ENCODE results near the gene STK39. TPM values are rescaled to one million over a fixed set of nuclear protein-coding genes. Genes with fewer than 3 reads are reported as not detected.

Gene STK39
- total RNA-seq, 1 donor from 2014 or later, result 14.3 TPM

DNA sequence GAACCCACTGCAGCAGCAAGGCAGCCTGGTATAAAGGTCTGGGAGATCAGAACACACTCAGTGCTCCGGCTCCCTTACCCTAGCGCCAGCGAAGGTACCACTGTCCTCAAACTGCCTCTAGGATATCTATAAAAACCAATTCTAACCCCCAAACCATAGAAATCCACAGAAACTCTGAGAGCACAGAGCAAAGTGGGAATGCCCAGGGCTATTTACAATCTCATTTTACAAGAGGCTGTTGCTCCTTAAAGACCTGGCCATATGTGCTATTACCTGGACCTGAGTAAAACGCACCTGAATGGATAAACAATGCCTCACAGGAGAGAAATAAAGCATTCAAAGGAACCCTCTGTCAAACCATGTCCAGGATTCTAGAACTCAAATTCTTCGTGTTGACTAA lies 4.3 kb downstream of the STK39 start:
- TF ChIP-seq, protein P1, sequence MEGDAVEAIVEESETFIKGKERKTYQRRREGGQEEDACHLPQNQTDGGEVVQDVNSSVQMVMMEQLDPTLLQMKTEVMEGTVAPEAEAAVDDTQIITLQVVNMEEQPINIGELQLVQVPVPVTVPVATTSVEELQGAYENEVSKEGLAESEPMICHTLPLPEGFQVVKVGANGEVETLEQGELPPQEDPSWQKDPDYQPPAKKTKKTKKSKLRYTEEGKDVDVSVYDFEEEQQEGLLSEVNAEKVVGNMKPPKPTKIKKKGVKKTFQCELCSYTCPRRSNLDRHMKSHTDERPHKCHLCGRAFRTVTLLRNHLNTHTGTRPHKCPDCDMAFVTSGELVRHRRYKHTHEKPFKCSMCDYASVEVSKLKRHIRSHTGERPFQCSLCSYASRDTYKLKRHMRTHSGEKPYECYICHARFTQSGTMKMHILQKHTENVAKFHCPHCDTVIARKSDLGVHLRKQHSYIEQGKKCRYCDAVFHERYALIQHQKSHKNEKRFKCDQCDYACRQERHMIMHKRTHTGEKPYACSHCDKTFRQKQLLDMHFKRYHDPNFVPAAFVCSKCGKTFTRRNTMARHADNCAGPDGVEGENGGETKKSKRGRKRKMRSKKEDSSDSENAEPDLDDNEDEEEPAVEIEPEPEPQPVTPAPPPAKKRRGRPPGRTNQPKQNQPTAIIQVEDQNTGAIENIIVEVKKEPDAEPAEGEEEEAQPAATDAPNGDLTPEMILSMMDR (IDR thresholded peaks at IDR 0.05; ENCODE audit: unreplicated experiment), result no peak
- DNase-seq (ENCODE audit: low spot score), result no peak
- no peaks in the 10 kb centered on the region for H3K9me3 Mint-ChIP-seq (ENCODE audit: unreplicated experiment)

DNA sequence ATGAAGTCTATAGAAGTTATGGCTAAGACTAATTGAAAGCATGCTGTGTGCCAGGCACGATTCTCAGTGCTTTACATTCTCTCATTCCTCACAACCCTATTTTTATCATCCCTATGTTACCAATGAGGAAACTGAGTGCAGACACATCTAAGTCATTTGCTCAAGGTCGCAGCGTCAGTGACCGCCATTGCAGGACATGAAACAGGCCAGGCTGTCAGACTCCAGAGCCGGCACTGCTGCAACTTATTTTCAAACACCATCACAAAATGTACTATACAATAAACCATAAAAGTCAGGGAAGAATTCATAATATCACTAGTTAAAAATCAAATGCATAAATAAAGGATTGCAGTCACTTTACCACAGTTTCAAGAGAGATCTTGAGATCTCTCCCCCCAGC lies 5.6 kb downstream of the STK39 start:
- DNase-seq (ENCODE audit: low spot score), result no peak
- no peaks in the 10 kb centered on the region for H3K9me3 Mint-ChIP-seq (ENCODE audit: unreplicated experiment)
- H3K27ac Mint-ChIP-seq (ENCODE audit: unreplicated experiment), result no peak overlapping the region
- H3K4me1 Mint-ChIP-seq (ENCODE audit: unreplicated experiment), result peaks cover 25% of the 10 kb centered on the region
- peaks cover 6% of the 10 kb centered on the region for H3K27me3 Mint-ChIP-seq (ENCODE audit: unreplicated experiment)
- no peaks in the 10 kb centered on the region for H3K36me3 Mint-ChIP-seq (ENCODE audit: low read depth, unreplicated experiment)
- H3K4me3 Mint-ChIP-seq (ENCODE audit: unreplicated experiment), result no peak overlapping the region
- TF ChIP-seq, protein P1 (IDR thresholded peaks at IDR 0.05; ENCODE audit: unreplicated experiment), result no peak

More for the DNA sequence above, 4.3 kb downstream of the STK39 start:
- H3K4me1 Mint-ChIP-seq (ENCODE audit: unreplicated experiment), result peaks cover 20% of the 10 kb centered on the region
- H3K36me3 Mint-ChIP-seq (ENCODE audit: low read depth, unreplicated experiment), result no peaks in the 10 kb centered on the region
- no peak overlapping the region for H3K27ac Mint-ChIP-seq (ENCODE audit: unreplicated experiment)
- H3K27me3 Mint-ChIP-seq (ENCODE audit: unreplicated experiment), result peaks cover 8% of the 10 kb centered on the region
- H3K4me3 Mint-ChIP-seq (ENCODE audit: unreplicated experiment), result no peak overlapping the region

DNA sequence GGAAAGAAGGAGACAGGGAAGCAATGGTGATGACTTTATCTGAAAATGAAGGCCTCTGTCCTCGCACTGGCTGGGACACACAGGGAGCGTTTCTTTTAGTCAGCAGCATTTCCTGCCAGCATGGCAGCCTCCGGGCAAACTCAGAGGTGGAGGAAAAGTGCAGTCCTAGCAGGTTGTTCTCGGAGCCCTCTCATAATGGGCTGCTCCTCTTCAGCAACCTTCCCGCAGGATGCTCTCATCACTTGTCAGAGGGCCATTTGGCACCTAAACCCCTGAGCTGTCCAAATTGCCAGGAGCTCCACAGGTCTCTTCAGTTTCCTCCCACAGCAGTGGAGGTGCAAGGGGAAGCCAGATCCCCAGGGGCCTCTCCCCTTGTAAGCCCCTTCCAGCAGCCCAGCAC lies 6.2 kb downstream of the STK39 start:
- H3K27me3 Mint-ChIP-seq (ENCODE audit: unreplicated experiment), result peaks cover 5% of the 10 kb centered on the region
- no peak for DNase-seq (ENCODE audit: low spot score)
- H3K36me3 Mint-ChIP-seq (ENCODE audit: low read depth, unreplicated experiment), result no peaks in the 10 kb centered on the region
- peaks cover 24% of the 10 kb centered on the region for H3K4me1 Mint-ChIP-seq (ENCODE audit: unreplicated experiment)
- TF ChIP-seq, protein P1 (IDR thresholded peaks at IDR 0.05; ENCODE audit: unreplicated experiment), result no peak
- H3K27ac Mint-ChIP-seq (ENCODE audit: unreplicated experiment), result no peak overlapping the region
- no peak overlapping the region for H3K4me3 Mint-ChIP-seq (ENCODE audit: unreplicated experiment)
- H3K9me3 Mint-ChIP-seq (ENCODE audit: unreplicated experiment), result no peaks in the 10 kb centered on the region

DNA sequence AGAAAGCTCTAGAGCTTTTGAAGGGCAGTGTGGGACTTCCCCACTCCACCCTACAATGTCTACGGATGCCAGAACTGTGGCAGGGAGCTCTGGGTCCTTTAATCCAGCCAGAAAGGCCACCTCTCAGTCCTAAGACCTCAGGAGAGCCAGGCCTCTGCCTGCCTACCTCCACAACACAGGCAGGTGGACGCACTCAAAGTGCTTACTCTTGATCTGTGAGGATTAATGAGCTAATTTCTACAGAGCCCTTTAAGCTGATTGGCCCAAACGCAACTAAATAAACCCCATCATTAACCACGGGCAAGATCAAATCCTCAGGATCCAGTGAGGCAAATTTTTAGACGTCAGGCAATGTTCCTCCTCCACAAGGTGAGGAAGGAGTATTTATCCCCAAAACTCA lies 8.1 kb downstream of the STK39 start:
- H3K27ac Mint-ChIP-seq (ENCODE audit: unreplicated experiment), result no peak overlapping the region
- peaks cover 13% of the 10 kb centered on the region for H3K4me1 Mint-ChIP-seq (ENCODE audit: unreplicated experiment)
- H3K9me3 Mint-ChIP-seq (ENCODE audit: unreplicated experiment), result no peaks in the 10 kb centered on the region
- no peaks in the 10 kb centered on the region for H3K36me3 Mint-ChIP-seq (ENCODE audit: low read depth, unreplicated experiment)
- peaks cover 1% of the 10 kb centered on the region for H3K27me3 Mint-ChIP-seq (ENCODE audit: unreplicated experiment)
- H3K4me3 Mint-ChIP-seq (ENCODE audit: unreplicated experiment), result no peak overlapping the region
- no peak for DNase-seq (ENCODE audit: low spot score)
- TF ChIP-seq, protein P1 (IDR thresholded peaks at IDR 0.05; ENCODE audit: unreplicated experiment), result no peak

DNA sequence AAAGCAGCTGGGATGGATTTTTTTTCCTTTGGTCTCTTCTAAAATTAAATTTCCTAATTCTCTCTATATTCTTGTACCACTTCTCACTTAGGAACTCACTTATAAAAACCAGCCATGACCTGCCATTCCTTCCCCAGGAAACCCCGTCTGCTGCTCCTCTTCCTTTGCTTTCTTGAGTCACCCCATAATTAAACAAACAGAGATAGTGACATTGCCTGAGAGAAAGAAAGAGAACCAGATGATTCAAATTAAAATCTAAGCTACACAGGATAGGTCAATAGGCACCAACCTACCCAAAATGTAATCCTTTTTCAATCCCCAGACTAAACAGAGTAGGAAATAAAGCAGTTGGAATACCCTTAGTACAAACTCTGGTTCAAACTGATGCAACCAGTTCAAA lies 9.7 kb downstream of the STK39 start:
- Mint-ChIP-seq H3K4me3 (ENCODE audit: unreplicated experiment) (no peak overlapping the region), H3K9me3 (ENCODE audit: unreplicated experiment) (no peaks in the 10 kb centered on the region), H3K27ac (ENCODE audit: unreplicated experiment) (peak overlapping the region; percentile 43), H3K27me3 (ENCODE audit: unreplicated experiment) (peaks cover 1% of the 10 kb centered on the region), H3K36me3 (ENCODE audit: low read depth, unreplicated experiment) (no peaks in the 10 kb centered on the region), H3K4me1 (ENCODE audit: unreplicated experiment) (peaks cover 13% of the 10 kb centered on the region)
- no peak for DNase-seq (ENCODE audit: low spot score)
- TF ChIP-seq, protein P1 (IDR thresholded peaks at IDR 0.05; ENCODE audit: unreplicated experiment), result no peak
